Measurements from ENCODE around the gene PTGDS.

Gene PTGDS

DNA sequence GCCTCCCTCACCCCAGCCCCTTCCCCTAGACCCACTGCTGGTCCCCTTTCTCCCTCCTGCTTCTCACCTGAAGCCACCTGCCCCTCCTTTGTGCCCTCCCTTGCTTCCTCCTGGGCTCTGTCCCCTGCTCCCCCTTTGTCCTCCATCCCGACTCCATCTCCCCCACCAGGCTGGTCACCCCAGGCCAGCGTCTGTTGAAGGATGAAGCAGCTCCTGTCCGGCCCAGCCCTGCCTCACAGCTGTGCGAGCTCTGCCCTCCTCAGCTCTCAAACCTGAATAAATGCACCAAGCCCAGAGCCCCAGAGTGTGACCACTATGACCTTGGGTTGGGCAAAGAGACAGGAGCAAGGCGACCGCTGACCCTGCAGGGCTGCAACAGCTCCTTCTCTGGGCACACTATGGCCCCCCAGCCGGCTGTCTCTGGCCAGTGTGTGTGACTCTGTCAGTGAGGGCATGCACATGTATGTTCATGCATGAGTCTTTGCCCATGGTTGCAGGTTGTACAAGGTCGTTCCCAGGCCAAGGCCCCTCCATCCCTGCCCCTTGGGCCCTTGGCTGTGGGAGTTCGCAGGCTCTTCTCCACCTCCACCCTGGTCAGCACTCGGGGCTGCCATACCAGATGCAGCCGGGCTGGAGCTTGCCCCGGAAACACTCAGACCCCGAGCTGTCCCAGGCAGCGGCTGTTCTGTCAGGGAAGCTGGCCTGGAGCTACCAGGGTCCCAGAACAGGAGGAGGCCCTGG is 21.9 kb upstream of the PTGDS start:
- DNase-seq (ENCODE audit: low read depth) = no peak
- H3K4me3 ChIP-seq (ENCODE audit: low read depth, low read length) = no peak overlapping the region
- TF ChIP-seq, protein P1, sequence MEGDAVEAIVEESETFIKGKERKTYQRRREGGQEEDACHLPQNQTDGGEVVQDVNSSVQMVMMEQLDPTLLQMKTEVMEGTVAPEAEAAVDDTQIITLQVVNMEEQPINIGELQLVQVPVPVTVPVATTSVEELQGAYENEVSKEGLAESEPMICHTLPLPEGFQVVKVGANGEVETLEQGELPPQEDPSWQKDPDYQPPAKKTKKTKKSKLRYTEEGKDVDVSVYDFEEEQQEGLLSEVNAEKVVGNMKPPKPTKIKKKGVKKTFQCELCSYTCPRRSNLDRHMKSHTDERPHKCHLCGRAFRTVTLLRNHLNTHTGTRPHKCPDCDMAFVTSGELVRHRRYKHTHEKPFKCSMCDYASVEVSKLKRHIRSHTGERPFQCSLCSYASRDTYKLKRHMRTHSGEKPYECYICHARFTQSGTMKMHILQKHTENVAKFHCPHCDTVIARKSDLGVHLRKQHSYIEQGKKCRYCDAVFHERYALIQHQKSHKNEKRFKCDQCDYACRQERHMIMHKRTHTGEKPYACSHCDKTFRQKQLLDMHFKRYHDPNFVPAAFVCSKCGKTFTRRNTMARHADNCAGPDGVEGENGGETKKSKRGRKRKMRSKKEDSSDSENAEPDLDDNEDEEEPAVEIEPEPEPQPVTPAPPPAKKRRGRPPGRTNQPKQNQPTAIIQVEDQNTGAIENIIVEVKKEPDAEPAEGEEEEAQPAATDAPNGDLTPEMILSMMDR (IDR thresholded peaks at IDR 0.05; ENCODE audit: low read depth, low read length, missing control alignments) = no peak

DNA sequence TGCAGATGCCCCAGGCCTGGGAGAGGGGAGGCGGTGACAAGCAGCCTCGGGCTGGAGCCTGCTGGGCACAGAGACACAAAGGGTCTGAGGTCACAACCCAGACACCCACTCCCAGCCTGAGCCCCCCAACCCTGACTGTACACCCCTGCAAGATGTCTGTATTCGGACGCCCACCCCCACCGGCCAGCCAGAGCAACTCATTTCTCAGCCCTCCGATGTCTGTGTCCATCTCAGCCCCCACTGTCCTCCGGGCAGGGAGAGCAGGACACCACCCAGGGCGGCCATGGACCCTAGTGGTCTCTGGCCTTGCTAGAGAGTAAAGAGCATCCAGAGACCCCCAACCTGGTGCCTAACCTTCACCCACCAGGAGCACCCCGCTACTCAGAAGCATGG is 21.4 kb upstream of the PTGDS start:
- DNase-seq (ENCODE audit: low read depth) = no peak
- no peak overlapping the region for H3K4me3 ChIP-seq (ENCODE audit: low read depth, low read length)
- TF ChIP-seq, protein P1 (IDR thresholded peaks at IDR 0.05; ENCODE audit: low read depth, low read length, missing control alignments) = no peak

DNA sequence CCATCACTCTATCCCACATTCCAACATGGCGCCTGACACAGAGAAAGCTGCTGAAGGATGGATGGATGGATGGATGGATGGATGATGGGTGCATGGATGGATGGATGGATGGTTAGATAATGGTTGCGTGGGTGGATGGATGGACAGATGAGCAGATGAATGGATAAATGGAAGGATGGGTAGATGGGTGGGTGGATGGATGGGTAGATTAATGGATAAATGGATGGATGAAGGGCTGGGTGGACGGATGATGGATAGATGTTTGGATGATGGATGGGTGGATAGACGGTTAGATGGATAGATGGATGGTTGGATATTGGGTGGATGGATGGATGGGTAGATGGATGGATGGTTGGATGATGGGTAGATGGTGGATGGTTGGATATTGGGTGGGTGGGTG is 20.7 kb upstream of the PTGDS start:
- no peak overlapping the region for H3K4me3 ChIP-seq (ENCODE audit: low read depth, low read length)
- no peak for DNase-seq (ENCODE audit: low read depth)
- TF ChIP-seq, protein P1 (IDR thresholded peaks at IDR 0.05; ENCODE audit: low read depth, low read length, missing control alignments) = no peak

DNA sequence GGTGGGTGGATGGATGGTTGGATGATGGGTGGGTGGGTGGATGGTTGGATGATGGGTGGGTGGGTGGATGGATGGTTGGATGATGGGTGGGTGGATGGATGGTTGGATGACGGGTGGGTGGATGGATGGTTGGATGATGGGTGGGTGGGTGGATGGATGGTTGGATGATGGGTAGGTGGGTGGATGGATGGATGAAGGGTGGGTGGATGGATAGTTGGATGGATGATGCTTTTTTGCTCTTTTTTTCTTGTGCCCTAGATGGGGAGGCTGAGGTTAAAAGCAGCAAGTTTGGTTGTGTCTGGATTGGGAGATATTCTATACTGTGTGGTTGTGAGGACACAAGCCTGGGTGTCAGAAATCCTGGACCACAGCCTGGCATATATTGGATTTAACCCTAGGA is 19.8 kb upstream of the PTGDS start:
- no peak for DNase-seq (ENCODE audit: low read depth)
- H3K4me3 ChIP-seq (ENCODE audit: low read depth, low read length) = no peak overlapping the region
- TF ChIP-seq, protein P1 (IDR thresholded peaks at IDR 0.05; ENCODE audit: low read depth, low read length, missing control alignments) = no peak

DNA sequence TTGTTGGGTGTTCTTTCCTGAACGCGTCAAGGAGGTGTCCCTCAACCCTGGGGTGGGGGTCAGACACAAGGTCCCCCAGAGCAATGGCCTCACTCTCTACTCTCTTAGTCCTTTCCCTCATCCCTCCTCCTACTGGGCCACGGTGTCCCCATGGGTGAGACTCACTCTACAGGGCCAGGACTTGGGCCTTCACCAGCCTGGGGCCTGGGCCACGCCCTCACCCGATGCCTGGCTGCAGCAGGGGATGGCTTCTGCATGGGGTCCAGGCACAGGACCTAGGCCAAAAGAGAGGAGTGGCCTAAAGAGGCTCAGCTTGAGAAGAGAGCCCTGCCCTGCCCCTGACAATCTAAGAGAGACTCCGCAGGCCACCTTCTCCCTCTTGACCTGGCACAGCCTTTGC is 19.4 kb upstream of the PTGDS start:
- TF ChIP-seq, protein P1 (IDR thresholded peaks at IDR 0.05; ENCODE audit: low read depth, low read length, missing control alignments) = no peak
- DNase-seq (ENCODE audit: low read depth) = no peak
- no peak overlapping the region for H3K4me3 ChIP-seq (ENCODE audit: low read depth, low read length)

DNA sequence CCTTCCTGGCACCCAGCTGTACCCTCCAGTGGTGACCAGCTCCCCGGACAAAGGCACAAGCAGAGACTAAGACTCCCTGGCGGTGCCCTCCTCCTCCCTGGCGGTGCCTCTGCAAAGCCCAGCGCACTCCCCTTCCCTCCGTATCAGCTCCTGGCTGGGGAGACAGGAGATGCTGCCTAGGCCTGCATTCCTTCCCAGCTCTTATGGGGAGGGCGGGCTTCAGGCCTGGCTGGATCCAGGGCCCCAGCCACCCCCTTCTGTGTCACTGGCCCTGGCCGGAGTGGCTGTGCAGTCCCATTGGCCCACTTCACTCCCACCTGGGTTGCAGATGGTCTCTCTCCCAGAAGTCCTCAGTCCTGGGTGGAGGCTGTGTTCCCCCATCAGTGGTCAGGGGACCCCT is 18.8 kb upstream of the PTGDS start:
- TF ChIP-seq, protein P1 (IDR thresholded peaks at IDR 0.05; ENCODE audit: low read depth, low read length, missing control alignments) = no peak
- DNase-seq (ENCODE audit: low read depth) = no peak
- no peak overlapping the region for H3K4me3 ChIP-seq (ENCODE audit: low read depth, low read length)
